ENCODE measurements around the gene VPS11. TPM values are rescaled to one million over a fixed set of nuclear protein-coding genes. Genes with fewer than 3 reads are reported as not detected.

VPS11 gene
- total RNA-seq, result 42.6 and 45.9 TPM in 2 replicates
- long read RNA-seq, transcript VPS11-208 (16 exons, 3,313 nt), result major isoform, 204 of 253 reads
- long read RNA-seq, partial matches to known transcripts, result 28 of 253 reads
- long read RNA-seq, other reads (novel, unspliced or antisense), result 20 of 253 reads

- no peaks in the 10 kb centered on the region for H3K9me3 Mint-ChIP-seq (ENCODE audit: unreplicated experiment)
- peaks cover 23% of the 10 kb centered on the region for H3K4me1 Mint-ChIP-seq (ENCODE audit: unreplicated experiment)
- peak within 1 kb of the TSS; percentile 88 for H3K4me3 Mint-ChIP-seq (ENCODE audit: unreplicated experiment)
- H3K27me3 Mint-ChIP-seq (ENCODE audit: unreplicated experiment), result no peaks in the 10 kb centered on the region
- peak; percentile 98 for DNase-seq (ENCODE audit: extremely low spot score, unreplicated experiment)
- TF ChIP-seq CTCF (IDR thresholded peaks at IDR 0.05), result no peak
- peaks cover 10% of the 10 kb centered on the region for H3K36me3 Mint-ChIP-seq (ENCODE audit: unreplicated experiment)
- H3K27ac Mint-ChIP-seq (ENCODE audit: unreplicated experiment), result peak within 1 kb of the TSS; percentile 96
Measured at GRCh38 chr11:119067371-119068222, at the start of gene VPS11. TSS of gene VPS11 (plus strand) at chr11:119067818. CDS start at chr11:119067824, 6 bp downstream.

GRCh38 chr11:119018074-119018938, 49.3 kb upstream of the VPS11 start, which contains the start of the genes RPS25 and TRAPPC4:
TSS of gene RPS25 (minus strand) at chr11:119018343. CDS start at chr11:119018284, 59 bp downstream.
TSS of gene TRAPPC4 (plus strand) at chr11:119018766. CDS start at chr11:119018796, 30 bp downstream.
- Mint-ChIP-seq H3K4me3 (ENCODE audit: unreplicated experiment) (peak within 1 kb of the TSS; percentile 97), H3K9me3 (ENCODE audit: unreplicated experiment) (no peaks in the 10 kb centered on the region), H3K27ac (ENCODE audit: unreplicated experiment) (peak within 1 kb of the TSS; percentile 99), H3K27me3 (ENCODE audit: unreplicated experiment) (no peaks in the 10 kb centered on the region), H3K36me3 (ENCODE audit: unreplicated experiment) (peaks cover 33% of the 10 kb centered on the region), H3K4me1 (ENCODE audit: unreplicated experiment) (peaks cover 31% of the 10 kb centered on the region)
- DNase-seq (ENCODE audit: extremely low spot score, unreplicated experiment), result peak; percentile 97
- no peak for TF ChIP-seq CTCF (IDR thresholded peaks at IDR 0.05)

- Mint-ChIP-seq H3K4me3 (ENCODE audit: unreplicated experiment) (peak overlapping the region; percentile 97), H3K27ac (ENCODE audit: unreplicated experiment) (peak overlapping the region; percentile 99), H3K36me3 (ENCODE audit: unreplicated experiment) (peaks cover 30% of the 10 kb centered on the region), H3K27me3 (ENCODE audit: unreplicated experiment) (no peaks in the 10 kb centered on the region), H3K4me1 (ENCODE audit: unreplicated experiment) (peaks cover 33% of the 10 kb centered on the region), H3K9me3 (ENCODE audit: unreplicated experiment) (no peaks in the 10 kb centered on the region)
- DNase-seq (ENCODE audit: extremely low spot score, unreplicated experiment), result no peak
- TF ChIP-seq CTCF (IDR thresholded peaks at IDR 0.05), result no peak
Measured at GRCh38 chr11:119019996-119020395, 47.6 kb upstream of the VPS11 start.

- no peak for TF ChIP-seq CTCF (IDR thresholded peaks at IDR 0.05)
- Mint-ChIP-seq H3K27ac (ENCODE audit: unreplicated experiment) (peak overlapping the region; percentile 23), H3K9me3 (ENCODE audit: unreplicated experiment) (no peaks in the 10 kb centered on the region), H3K4me3 (ENCODE audit: unreplicated experiment) (no peak overlapping the region), H3K27me3 (ENCODE audit: unreplicated experiment) (no peaks in the 10 kb centered on the region), H3K4me1 (ENCODE audit: unreplicated experiment) (peaks cover 26% of the 10 kb centered on the region), H3K36me3 (ENCODE audit: unreplicated experiment) (peaks cover 21% of the 10 kb centered on the region)
- no peak for DNase-seq (ENCODE audit: extremely low spot score, unreplicated experiment)
Measured at GRCh38 chr11:119021631-119022030, 46.0 kb upstream of the VPS11 start.

Data from osteocyte (in vitro differentiated cells).